GM12874 (cell line): ENCODE measurements around the gene BMP7.

ENCODE experiments used
- CTCF ChIP-seq: IDR thresholded peaks from 2 replicates; pipeline ENCODE4 v1.5.1; 2011; ENCODE audit warnings: low read depth, mild to moderate bottlenecking, control low read depth, low read length, moderate library complexity; ENCODE audit not compliant: insufficient read depth

Gene BMP7

DNA sequence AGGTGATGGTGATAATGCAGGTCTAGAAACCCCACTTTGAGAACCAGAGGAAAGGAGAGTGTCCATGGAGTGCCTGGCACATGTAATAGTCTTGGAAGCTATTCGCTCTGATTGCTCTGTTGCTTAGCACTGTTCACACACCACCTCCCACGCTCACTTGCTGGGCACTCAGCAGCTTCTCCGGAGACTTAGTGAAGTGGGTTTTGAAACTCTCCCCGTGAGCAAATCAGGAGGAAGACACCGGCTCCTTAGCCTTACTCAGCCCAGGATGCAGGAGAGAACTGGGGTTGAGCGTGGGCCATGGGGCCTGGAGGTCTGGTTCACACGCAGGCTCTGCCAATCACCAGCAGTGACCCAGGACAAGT is 22.2 kb downstream of the BMP7 start:
- no peak for TF ChIP-seq CTCF

DNA sequence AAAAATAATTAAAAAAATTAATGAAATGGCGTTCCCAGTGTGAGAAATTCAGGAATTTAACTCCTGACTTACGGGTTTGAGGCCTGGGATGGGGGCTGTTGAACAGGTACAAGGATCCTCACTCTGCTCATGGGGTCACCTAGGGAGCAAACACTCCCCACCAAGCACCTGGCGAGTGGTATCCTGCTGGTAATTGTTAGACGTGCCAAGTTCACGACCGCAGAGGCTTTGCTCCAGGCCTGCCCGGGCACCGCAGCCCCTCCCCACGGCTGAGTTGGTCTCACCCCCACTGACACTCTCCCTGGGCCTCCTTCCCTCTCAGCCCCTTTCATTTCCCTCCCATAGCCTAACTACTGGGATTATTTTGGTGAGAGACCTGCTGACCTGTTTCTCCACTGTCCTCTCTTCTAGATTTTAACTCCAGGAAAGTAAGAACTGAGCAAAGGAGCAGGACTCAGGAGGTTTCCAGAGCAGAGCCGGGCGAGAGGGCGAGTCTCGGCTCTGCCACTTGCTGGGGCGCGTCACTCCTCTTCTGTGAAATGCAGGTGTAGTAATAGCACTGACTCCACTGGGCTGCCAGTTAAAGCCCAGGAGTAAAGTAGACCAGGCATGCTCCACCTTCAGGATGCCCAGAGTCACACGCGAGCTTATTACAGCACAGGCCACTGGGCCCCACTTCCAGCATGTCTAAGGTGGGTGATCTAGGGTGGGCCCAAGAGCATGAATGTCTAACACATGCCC is 22.8 kb downstream of the BMP7 start:
- TF ChIP-seq CTCF, result no peak

DNA sequence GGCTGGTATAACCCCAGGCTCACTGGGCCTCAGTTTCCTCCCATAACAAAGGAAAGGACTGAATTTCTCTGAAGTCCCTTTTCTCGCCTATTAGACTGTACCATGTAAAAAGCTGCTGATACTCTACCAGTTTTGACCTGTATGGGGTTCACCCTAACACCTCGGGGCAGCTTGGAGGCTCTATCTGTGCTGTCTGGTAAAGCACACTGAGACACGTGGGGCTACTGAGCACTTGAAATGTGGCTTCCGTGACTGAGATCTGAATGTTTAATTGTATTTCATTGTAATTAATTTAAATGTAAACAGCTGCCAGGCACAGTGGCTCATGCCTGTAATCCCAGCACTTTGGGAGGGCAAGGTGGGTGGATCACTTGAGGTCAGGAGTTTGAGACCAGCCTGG is 24.0 kb downstream of the BMP7 start:
- TF ChIP-seq CTCF, result no peak

GRCh38 chr20:57241363-57241991 is 25.0 kb downstream of the BMP7 start:
- no peak for TF ChIP-seq CTCF

GRCh38 chr20:57240581-57241362 is 25.7 kb downstream of the BMP7 start:
- TF ChIP-seq CTCF, result no peak

- TF ChIP-seq CTCF, result no peak
Observed at GRCh38 chr20:57238089-57238488, 28.4 kb downstream of the BMP7 start.

GRCh38 chr20:57237585-57237953 is 28.9 kb downstream of the BMP7 start:
- no peak for TF ChIP-seq CTCF
